ENCODE measurements around the gene PNO1.
"Not testable (repeated sequence)": the region's sequence is repeated elsewhere in the genome, so short reads cannot be mapped to it uniquely, and the experiment has no call there.

Gene PNO1

DNA sequence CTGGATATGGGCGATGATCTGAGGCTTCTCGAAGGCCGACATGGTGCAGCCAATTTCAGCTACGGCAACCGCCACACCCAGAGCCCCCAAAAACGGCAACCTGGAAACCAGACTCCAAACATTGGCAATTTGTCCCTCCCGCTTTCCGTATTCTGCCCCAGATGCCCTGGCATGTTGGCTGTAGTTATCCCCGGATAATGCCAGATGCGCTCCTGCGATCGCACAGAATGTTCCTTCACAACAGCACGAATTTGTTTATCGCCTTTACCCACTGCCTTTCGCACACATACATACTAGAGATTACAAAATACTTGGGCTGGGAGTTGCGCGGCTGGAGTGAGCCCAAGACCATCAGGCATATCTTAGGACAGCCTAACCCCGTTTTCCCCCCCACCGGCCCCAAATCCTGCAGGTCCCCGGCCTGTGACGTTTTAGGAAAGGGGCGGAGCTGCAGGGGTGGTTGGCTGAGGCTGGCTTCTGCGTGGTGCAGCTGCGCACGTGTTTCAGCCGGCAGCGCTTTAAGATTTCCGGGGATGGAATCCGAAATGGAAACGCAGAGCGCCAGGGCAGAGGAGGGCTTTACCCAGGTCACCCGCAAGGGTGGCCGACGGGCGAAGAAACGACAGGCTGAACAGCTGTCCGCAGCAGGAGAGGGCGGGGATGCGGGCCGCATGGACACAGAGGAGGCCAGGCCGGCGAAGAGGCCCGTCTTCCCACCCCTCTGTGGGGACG, at the start of gene PNO1:
TSS of gene PNO1 (plus strand) at position 487 of the 732 bp plus-strand sequence. CDS start at position 534, 47 bp downstream.
- DNase-seq: peak; percentile 96

DNA sequence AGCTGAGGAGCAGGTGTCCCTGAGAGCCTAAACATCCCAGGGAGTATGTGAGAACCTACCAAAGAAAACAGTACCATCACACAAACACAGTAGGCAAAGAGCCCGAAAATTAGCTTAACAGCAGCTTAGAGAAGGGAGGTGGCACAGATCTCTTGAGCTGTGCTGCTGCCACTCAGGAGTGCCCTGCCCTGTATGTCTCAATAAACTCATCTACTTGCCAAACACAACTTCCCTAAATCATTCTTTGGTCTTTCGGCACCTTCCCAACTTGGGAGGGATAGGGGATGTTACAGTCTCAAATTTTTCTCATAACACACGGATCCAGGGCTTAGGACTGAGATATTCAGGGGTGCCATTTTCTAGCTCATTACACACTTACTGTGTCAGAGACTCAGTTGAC, 49.6 kb upstream of the PNO1 start:
- no peak for DNase-seq

DNA sequence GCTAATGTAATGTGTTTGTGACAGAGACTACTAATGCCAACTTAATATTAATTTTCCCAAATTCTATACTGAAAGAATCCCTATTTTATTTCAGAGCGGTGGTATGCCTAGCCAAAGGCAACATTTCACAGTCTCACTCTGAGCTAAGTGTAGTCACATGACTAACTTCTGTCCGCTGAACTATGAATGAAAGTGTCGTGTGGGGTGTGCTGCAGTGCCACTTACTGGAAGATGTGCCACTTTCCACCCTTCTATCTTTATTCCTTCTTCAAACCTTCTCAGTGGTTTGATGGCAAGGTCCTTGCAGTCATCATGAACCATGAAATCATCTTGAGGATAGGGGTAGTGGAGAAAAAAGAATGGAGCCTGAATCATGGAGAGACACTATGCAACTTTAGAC, 47.6 kb upstream of the PNO1 start:
- DNase-seq: no peak

DNA sequence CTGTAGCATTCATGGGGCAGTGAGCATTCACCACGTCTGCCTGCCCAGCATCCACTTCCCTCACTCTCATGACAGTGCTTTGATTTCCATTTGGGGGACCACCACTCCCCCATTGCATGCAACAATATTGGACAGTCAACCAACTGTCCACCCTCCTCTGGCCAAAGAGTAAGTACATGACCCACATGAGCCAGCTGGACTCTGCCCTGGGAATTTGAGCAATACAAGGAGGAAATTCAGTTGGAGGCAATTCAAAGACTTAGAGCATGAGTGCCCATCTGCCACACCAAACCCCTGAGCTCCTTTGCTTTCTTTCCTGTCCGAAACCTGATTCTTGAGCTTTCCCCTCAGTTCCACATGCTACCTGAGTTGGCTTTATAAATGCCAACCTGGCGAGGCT, 41.7 kb upstream of the PNO1 start:
- no peak for DNase-seq

DNA sequence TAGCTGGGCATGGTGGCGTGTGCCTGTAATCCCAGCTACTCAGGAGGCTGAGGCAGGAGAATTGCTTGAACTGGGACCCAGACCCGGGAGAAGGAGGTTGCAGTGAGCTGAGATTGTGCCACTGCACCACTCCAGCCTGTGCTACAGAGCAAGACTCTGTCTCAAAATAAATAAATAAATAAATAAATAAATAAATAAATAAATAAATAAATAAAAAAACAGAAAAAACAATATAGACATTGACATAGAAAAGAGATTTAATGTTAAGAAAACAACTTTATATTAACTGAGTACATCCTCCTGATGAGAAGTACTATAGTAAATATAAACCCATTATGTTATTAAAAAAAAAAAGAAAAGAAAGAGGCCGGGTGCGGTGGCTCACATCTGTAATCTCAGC, 39.8 kb upstream of the PNO1 start:
- not testable (repeated sequence) for DNase-seq

DNA sequence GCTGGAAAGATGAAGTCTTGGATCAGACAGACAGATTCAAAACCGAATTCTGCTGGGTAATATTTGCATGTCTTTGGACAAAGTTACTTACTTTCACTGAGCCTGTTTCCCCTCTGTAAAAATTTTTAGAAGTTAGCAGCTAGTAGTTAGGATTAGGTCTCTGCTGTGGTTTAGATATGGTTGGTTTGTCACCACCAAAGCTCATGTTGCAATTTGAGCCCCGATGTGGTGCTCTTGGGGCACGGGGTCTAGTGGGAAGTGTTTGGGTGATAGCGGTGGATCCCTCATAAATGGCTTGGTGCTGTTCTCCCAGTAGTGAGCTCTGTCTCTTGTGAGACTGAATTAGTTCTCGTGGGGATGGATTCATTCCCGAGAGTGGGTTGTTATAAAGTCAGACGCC, 38.9 kb upstream of the PNO1 start:
- no peak for DNase-seq

DNA sequence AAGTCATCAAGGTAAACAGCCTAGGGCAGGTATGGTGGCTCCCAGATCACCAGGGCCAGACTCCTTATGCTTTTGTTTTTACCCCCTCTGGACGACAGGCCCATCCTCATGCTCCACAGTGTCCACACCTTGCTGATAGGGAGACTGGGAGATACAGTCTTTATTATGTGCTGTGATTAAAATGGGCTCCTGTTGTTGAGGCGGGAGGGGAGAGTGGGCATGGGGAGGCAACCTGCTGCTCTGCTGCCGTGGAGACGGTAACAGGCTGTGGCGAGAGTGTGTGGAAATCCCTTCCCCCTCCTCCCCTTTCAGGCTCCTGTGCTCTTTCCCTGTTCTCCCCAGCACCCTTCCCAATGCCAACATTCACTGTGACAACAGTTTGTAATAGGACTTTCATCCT, 38.2 kb upstream of the PNO1 start:
- no peak for DNase-seq

DNA sequence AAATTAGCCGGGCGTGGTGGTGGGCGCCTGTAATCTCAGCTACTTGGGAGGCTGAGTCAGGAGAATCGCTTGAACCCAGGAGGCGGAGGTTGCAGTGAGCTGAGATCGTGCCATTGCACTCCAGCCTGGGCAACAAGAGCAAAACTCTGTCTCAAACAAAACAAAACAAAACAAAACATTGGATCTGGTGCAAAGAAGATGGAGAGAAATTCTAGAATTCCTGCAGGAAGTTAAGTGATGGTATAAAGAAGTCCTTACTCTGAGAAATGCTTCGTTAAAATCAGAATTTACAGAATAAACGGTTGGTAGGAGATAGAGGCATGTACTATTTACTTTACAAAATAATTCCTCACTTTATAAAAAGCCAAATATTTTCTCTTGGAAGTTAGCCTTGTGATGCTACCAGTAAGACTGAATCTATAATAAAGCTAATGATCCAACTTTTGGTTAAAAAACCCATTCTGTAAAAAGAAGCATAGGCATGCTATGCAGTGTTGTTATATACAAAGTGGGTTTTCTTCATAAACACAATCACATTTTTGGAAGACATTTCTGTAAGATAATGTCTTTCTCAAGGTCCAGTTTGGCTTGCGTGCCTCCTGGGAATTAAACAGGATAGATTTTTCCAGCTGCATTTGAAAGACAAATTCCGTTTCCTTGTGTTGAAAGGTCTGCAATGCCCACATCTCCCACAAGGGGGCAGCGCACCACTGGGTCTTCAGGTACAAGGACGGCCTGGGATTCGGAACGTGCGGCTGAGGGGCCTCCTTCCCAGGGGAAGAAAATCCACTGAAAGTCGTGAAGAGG, 35.6 kb upstream of the PNO1 start:
- peak; percentile 80 for DNase-seq

DNA sequence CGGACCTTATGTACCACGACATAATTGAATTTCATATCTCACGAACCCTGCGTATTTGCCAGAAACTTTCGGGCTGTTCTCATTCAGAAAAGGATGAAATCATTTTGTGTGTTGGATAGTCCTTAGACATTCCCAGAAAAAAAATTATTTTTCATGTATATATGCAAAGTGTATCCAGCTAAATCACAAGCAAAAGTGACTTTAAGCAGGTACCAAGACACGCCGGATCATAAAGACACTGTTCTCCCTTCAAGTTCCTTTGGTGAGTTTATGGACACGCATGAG, 35.1 kb upstream of the PNO1 start:
- DNase-seq: no peak

DNA sequence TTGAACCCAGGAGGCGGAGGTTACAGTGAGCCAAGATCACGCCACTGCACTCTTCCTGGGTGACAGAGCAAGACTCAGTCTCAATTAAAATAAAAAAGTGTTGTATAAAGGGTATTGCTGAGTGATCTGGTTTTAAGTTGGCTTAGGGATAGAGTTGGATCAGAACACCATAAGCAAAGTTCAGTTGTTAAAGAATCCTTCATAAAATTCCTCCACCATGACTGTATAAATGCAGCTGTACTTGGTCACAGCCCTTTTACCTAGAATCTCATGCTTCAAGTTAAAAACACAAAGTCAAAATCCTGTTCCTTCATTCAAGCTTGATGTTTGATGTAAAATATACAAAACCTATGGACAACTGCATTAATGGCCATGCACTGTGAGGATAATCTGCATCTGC, 33.4 kb upstream of the PNO1 start:
- DNase-seq: no peak

DNA sequence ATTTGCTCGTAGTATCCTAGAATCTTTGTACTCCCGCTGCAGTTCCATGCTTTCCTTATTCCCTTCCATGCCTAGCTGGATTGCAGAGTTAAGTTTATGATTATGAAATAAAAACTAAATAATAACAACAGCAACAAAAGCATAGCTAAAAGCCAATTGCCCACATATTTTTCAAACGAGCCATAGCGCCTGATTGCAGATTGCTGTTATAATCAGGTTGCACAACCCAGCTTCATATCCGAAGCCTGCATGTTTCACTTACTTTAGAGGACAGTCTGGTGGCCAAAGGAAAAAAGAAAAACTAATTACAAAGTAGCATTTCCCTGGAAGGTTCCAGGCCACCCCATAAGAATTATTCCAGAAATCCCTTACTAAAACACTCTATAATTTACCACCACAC, 31.9 kb upstream of the PNO1 start:
- DNase-seq: no peak

DNA sequence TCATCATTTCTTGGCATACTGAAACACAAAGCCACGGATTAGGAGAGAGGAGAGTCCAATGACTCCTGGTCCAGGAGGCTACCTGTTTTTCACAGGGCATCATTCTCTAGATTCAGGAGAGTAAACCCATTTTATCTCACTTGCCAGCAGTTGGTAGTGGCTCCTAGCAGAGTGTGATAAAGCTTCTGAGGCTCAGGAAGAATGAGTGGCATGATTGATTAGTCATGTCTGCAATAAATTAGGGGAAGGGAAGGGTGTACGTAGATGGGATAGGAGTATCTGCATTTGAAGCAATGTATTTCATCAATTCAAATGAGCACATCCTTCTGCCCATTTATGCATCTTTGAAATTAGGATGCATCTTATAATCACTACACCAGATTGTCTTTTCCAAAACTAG, 31.1 kb upstream of the PNO1 start:
- no peak for DNase-seq

DNA sequence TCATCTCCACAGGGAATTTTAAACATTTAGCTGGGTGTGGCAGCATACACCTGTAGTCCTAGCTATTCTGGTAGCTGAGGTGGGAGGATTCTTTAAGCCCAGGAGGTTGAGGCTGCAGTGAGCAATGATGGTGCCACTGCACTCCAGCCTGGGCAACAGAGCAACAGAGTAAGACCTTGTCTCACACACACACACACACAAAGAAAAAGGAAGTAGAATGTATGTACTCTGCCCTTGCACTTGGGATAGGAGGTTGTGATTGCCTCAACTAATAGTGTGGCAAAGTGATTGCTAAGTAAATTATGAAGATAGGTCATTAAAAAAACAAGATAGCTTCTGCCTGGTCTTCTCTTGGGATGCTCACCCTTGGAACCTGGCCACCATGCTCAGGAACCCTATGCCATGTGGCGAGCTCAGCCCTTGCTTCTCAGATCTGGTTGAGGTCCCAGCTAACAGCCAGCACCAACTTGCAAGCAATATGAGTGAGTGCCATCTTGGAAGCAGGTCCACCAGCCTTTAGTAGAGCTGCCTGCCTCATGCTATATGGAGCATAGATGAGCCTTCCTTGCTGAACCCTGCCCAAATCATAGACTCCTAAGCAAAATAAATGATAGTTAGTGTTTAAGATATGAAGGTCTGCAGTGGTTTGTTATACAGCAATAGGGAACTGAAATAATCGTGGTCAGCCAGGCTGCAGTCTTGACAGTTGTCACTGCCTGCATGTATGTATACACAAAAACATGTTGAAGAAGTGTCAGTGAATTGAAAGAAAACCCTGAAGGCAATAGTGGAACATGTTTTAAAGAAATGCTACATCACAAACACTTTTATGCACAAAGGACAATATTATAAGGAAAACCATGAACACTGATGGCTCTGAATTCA, 30.1 kb upstream of the PNO1 start:
- DNase-seq: no peak

DNA sequence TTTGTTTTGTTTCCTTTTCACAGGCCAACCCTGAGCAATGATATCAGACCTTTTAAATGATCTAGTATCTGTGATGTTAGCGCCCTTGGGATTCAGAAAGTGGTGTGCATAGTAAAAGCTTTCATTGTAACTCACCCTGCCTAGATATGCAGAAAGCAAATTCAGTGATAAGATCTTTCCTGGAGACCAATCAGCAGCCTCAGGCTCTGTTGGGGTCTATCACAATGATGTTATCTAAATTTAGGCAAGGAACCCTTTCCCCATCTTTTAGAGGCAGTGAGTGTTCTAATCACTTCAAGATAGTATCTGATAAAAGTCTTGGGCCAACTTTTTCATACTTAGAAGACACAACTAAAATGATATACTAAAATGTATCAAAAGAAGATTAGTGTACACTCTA, 23.6 kb upstream of the PNO1 start:
- no peak for DNase-seq

DNA sequence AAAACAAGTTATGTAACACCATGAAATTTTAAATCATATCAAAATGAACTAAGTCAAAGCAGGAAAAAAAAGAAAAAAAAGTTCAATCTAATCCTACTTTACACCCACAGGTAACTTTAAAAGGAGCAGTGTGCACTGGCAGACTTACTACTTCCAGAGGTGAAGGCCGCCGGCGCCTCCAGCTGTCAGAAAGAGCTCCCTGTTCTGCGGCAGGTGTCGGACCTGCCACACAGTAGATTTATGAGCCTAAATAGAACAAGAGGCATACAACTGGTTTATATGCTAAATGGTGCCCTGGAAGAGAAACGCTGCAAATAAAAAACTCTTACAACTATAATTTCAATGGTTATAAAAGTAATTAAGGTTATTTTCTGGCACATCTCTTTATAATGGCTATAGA, 23.1 kb upstream of the PNO1 start:
- no peak for DNase-seq

DNA sequence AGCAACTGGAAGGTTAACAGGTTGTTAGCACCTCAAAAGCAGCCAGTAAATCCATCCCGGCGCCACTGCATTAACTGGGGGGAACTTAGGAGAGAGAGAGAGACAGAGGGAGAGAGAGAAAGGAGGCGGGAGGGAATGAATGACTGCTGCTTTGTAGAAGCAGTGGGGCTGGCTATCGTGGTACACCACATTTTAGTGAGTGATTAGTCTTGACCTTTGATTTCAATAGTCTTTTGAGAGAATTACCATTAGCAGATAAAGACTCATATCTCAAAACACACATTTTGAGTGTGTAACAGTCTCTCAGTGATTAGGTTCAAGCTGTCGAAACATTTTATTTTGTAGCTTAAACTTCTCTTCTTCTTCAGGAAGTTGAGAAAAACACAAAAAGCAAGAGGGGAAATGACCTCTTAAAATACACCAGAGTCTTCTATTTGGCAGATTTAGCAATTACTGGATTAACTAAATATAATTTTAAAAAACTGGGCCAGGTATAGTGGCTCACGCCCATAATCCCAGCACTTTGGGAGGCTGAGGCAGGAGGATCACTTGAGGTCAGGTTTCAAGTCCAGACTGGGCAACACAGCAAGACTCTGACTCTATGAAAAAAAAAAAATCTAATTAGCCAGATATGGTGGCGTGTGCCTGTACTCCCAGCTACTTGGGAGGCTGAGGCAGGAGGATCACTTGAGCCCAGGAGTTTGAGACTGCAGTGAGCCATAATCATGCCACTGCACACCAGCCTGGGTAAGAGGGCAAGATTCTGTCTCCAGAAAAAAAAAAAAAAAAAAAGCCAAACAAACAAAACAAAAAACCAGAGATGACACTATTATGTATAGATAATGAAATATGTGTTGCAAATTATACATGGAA, 22.0 kb upstream of the PNO1 start:
- DNase-seq: no peak

DNA sequence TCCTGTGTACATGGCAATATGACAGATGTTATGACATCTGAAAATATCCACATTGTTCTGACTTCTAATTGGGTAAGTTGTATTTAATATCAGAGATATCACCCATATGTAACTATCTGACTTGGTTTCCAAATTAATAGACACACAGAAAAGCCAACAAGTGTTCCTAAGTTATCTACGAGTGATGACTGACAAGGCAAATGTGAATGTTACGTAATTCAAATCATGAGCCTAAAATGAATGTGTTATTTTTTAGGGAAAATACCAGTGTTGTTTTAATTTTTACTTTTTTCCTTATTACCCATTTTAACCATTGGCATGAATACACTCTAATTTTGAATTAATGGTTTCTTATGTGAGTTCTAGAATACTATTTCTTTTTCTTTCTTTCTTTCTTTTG, 15.8 kb upstream of the PNO1 start:
- no peak for DNase-seq

DNA sequence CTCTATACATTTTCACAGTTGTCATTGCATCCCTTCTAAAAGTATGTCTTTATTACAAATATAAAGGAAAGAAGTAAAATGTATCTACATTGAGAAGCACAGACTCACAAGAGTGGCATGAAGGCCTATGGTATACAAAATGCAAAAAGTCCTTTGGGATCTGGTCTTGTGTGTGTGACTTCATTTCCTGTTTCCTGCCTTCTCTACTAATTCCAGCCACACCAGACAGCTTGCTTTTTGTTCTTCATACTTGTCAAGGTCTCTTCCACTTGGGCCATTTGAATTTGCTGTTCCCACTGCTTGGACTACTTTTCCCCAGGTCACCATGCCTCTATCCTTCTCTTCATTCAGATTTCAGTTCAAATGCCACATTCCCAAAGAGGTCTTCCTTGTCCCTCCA, 6.7 kb upstream of the PNO1 start:
- no peak for DNase-seq

DNA sequence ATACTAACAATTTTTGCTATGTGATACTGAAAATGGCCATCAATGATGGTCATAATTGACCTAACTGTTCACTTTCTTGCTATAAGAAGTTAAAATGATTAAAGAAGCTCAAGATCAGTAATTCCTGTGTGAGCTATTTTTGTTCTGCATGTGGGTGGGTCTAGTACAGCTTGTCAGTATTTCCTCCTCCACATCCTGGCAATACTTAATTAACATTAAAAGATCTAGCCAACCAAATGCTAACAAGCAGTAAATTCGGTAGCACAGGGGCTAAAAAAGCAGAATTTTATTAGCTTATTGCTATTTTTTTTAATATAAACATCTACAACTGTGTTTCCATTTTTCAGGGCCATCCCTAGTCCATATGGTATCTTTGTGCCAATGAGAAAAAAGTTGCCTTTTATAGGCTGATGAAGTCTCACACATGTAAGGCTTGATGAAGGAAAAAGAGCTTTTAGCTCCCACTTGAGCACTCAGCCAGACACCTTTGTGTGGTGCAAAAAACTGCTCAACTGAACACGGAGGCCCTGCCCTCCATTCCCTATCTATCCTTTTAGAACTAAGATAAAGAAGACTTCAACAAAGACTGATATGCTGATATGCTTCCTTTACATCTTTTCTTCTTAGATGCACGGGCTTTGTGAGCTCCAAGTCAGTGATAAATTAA, 4.9 kb upstream of the PNO1 start:
- no peak for DNase-seq

DNA sequence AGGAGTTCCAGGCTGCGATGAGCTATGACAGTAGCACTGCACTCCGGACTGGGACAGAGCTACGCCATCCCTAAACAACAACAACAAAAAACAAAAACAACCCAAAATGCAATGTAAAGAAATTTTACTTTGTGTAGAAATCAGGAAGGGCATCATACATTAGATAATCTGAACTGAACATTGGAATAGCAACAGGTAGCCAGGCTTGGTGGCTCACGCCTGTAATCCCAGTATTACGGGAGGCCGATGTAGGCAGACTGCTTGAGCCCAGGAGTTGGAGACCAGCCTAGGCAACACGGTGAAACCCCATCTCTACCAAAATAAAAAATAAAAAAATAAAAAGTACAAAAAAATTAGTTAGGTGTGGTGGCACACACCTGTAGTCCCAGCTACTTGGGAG, 2.1 kb upstream of the PNO1 start:
- DNase-seq: no peak

DNA sequence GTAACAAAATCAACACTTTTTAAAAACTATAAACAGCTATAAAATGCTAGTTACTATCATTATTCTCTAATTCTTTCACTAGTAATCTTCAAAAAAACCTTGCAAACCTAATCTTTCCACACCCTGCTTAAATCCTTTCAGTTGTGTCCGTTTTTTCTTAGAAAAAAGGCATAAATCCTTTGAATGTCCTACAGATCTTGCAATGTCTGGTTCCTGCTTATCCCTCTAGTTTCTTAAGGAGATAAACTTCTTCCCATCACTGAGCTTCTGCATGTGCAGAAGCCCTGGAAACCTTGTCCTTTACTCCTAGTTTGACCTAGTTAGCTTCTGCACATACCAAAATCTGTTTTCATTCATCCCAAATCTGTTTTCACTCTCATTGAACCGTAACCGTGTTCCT, 1.3 kb upstream of the PNO1 start:
- no peak for DNase-seq

DNA sequence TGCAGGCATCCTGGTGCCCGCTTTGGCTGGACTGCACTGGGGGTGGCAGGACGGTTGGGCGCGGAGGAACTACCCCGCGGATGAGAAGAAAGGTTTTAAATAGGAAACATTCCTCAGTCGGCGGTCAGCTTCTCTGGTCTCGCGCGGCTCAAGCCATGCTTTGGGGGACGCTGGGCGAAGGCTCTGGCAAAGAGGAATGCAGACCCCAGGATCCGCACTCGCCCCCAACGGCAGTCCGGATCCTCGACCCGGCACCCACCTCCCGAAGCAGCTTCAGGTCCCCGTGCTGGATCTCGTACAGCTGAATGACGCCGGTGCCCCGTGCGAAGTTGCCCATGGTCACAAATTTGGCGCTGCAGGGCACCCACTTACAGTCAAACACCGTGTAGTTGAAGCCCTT, 686 bp upstream of the PNO1 start:
- DNase-seq: no peak

DNA sequence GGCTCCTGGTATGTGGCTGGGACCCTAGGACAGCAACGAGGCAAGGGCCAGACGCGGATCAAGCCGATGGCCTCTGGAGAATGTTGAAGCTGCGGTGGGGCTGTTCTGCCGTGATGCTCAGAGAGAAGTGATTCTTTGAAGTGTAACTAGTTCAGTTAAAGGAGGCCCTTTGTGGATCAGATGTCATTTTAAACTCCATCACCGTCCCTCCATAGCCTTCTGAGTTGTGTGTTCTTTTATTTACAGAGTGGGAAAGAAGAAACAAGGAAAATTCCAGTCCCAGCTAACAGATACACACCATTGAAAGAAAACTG, 403 bp downstream of the PNO1 start:
- DNase-seq: no peak
